Gastrocnemius medialis (tissue), 4 donors: ENCODE results near the gene INTS11.

Source experiments
- POLR2A ChIP-seq, 2 donors: fragments of 450-650 bp; IDR thresholded peaks; one replicate each; pipeline ENCODE4 v1.6.1; 2017; ENCODE audit warnings: antibody characterized with exemption in 2 of 2, mild to moderate bottlenecking in 2 of 2, moderate library complexity in 2 of 2
- TF ChIP-seq, protein P1 (sequence below), 5 experiments: fragments of 450-650 bp in 3 of 5; fragments of 200-600 bp in 2 of 5; sonication (generic) in 2 of 5; IDR thresholded peaks in 4 of 5; conservative IDR thresholded peaks in 1 of 5; 1 replicate in 4 of 5; 2 replicates in 1 of 5; pipeline ENCODE4 v1.5.1; 2016 to 2019; ENCODE audit warnings: antibody characterized with exemption in 5 of 5, mild to moderate bottlenecking in 3 of 5, moderate library complexity in 3 of 5

DNA sequence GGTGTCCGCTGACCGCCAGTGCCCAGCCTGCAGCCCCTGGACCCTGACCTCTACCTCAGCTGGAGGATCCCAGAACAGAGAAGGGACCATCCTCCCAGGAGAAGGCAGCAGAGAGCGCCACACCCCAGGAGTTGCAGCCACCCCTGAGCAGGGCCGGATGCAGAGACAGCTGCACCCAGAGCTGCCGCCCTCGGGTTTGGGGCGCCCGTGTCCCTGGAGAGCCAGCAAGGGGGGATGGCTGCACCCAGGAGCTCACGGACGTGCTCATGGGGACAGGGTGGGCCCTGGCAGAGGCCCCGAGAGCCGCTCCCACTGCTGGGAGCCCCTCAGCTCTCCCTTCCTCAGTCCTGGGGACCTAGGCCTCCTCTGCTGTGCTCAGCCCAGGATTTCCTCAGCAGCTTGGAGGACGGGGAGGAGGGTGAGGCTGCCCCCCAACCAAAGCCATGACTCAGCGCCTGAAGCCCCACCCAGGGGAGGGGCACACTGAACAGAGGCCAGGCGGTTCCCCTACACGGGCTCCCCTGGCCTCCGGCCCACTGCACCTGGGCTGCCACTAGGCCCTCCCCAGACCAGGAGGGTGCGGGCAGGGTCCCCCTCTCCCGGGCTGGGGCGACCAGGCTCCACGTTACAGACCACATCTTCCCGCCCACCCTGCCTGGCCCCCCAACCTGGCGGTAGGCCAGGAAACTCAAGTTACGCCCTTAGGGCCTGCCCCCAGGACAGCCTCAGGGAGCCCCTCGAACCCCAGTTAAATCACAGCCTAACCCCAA is 19.0 kb downstream of the INTS11 start:
- TF ChIP-seq, protein P1, sequence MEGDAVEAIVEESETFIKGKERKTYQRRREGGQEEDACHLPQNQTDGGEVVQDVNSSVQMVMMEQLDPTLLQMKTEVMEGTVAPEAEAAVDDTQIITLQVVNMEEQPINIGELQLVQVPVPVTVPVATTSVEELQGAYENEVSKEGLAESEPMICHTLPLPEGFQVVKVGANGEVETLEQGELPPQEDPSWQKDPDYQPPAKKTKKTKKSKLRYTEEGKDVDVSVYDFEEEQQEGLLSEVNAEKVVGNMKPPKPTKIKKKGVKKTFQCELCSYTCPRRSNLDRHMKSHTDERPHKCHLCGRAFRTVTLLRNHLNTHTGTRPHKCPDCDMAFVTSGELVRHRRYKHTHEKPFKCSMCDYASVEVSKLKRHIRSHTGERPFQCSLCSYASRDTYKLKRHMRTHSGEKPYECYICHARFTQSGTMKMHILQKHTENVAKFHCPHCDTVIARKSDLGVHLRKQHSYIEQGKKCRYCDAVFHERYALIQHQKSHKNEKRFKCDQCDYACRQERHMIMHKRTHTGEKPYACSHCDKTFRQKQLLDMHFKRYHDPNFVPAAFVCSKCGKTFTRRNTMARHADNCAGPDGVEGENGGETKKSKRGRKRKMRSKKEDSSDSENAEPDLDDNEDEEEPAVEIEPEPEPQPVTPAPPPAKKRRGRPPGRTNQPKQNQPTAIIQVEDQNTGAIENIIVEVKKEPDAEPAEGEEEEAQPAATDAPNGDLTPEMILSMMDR (IDR thresholded peaks at IDR 0.05 in 4 of 5, conservative IDR thresholded peaks at IDR 0.05 in 1 of 5), result no peak
- TF ChIP-seq POLR2A (IDR thresholded peaks at IDR 0.05), result no peak
